GM19035 (cell line): Measurements from ENCODE around the gene GCN1.
"Not testable (repeated sequence)": the region's sequence is repeated elsewhere in the genome, so short reads cannot be mapped to it uniquely, and the experiment has no call there.

Experiments
- ATAC-seq: cut with Tn5 transposase; IDR thresholded peaks from one replicate; pipeline ENCODE4 v1.9.1; 2021; ENCODE audit not compliant: unreplicated experiment

Gene GCN1, protein sequence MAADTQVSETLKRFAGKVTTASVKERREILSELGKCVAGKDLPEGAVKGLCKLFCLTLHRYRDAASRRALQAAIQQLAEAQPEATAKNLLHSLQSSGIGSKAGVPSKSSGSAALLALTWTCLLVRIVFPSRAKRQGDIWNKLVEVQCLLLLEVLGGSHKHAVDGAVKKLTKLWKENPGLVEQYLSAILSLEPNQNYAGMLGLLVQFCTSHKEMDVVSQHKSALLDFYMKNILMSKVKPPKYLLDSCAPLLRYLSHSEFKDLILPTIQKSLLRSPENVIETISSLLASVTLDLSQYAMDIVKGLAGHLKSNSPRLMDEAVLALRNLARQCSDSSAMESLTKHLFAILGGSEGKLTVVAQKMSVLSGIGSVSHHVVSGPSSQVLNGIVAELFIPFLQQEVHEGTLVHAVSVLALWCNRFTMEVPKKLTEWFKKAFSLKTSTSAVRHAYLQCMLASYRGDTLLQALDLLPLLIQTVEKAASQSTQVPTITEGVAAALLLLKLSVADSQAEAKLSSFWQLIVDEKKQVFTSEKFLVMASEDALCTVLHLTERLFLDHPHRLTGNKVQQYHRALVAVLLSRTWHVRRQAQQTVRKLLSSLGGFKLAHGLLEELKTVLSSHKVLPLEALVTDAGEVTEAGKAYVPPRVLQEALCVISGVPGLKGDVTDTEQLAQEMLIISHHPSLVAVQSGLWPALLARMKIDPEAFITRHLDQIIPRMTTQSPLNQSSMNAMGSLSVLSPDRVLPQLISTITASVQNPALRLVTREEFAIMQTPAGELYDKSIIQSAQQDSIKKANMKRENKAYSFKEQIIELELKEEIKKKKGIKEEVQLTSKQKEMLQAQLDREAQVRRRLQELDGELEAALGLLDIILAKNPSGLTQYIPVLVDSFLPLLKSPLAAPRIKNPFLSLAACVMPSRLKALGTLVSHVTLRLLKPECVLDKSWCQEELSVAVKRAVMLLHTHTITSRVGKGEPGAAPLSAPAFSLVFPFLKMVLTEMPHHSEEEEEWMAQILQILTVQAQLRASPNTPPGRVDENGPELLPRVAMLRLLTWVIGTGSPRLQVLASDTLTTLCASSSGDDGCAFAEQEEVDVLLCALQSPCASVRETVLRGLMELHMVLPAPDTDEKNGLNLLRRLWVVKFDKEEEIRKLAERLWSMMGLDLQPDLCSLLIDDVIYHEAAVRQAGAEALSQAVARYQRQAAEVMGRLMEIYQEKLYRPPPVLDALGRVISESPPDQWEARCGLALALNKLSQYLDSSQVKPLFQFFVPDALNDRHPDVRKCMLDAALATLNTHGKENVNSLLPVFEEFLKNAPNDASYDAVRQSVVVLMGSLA (N-terminal part only)

GRCh38 chr12:120194534-120195395 is at the start of gene GCN1:
TSS of gene GCN1 (minus strand) at chr12:120194715. CDS start at chr12:120194697, 18 bp downstream.
- ATAC-seq, result peak; percentile 72

DNA sequence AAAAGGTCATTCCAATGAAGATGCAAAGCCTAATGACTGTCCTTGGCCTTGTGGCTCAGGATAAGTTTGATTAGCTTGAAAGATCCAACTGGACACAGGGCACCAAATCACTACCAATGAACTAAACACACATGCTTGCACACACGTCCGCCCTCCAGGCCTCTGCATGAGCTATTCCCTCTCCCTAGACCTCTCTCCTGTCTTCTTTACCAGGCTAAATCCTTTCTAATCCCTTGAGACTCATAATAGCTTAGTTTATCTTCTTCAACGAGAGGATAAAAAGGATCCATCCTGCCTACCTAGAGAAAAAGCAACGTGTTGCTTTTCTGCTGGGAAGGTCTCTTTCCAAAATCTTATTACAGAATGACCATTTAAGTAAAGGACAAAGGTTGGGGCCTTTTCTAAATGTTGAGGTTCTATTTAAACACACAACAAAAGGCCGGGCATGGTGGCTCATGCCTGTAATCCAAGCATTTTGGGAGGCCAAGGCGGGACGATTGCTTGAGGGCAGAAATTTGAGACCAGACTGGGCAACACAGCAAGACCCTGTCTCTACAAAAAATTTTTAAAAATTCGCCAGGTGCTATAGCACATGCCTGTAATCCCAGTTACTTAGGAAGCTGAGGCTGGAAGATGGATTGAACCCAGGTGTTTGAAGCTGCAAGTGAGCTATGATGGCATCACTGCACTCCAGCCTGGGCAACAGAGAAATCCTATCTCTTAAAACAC is 48.6 kb upstream of the GCN1 start:
- ATAC-seq, result no peak

GRCh38 chr12:120242275-120242799 is 47.8 kb upstream of the GCN1 start:
- no peak for ATAC-seq

DNA sequence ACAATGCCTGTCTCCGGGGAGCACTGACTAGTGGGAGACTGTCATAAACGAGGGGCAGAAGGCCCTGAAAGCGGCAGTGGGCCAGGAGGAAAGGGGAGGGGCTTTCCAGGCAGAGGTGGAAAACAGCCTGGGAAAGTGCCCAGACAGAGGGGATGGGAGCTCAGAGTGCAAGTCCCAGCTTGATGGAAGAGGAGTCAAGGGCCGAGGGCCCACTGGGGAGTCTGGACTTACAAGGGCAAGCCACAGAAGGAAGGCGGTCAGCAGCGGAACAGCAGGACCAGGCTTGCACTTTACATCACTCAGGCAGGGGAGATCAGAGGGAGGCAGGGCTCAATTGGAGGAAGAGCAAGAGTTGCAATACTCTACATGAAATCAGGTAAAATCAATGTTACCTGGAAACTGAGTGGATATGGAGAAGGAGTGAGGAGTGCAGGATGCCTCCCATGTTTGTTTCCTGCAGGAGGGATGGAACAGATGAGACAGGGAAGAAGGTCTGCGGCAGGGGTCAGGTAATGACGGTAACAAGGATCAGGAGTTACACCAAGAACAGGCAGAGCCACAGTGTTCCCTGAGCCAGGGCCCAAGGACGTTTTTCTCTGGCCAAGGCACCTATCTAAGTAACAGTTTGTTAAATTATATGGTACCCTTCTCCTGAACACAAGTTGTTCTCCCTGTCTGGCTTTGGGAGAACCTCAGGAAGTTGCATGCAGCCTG is 47.2 kb upstream of the GCN1 start:
- no peak for ATAC-seq

- ATAC-seq, result no peak
Measured at GRCh38 chr12:120240495-120240833, 45.9 kb upstream of the GCN1 start.

DNA sequence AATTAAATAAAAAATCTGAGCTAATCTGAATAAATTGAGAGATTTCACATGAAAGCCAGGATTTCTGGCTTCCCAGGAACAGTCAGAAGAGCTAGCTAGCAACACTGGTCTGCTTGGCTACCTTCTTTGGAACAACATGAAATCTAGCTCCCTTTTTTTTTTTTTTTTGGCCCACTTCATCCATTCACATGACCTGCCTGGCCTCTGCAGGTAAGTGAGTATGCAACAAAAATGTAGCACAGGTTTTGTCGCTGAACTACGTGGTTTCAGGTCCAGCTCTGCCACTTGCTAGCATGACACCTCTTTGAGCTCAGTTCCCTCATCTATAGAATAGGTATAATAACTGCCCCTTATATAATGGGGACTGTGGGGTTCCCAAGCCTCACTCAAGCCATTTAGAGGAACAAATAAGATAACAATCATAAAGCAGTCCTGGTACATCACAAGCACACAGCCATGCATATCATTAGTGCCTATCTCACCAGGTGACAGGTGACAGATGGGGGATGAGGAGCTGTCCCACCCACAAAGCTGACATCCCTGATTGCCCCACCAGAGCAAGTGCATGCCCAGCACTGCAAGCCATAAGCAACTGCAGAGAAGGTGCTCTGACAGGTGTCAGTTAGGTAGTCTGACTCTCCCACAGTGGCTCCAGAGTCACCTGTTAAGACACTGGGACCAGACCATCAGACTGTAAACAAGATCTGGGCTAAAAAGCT is 45.4 kb upstream of the GCN1 start:
- ATAC-seq, result no peak

- ATAC-seq, result no peak
Measured at GRCh38 chr12:120238839-120239445, 44.4 kb upstream of the GCN1 start.

GRCh38 chr12:120238217-120238616 is 43.7 kb upstream of the GCN1 start:
- no peak for ATAC-seq

- no peak for ATAC-seq
Measured at GRCh38 chr12:120237360-120238171, 43.1 kb upstream of the GCN1 start.

DNA sequence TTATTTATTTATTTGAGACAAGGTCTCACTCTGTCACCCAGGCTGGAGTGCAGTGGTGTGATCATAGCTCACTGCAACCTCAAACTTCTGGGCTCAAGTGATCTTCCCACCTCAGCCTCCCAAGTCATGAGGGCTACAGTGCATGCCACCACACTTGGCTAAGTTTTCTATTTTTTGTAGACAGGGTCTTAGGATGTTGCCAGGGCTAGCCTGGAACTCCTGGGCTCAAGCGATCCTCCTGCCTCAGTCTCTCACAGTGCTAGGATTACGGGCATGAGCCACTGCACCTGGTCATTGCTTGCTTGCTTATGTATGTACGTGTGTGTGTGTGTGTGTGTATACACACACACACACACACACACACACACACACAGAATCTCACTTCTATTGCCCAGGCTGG is 42.3 kb upstream of the GCN1 start:
- ATAC-seq, result not testable (repeated sequence)

DNA sequence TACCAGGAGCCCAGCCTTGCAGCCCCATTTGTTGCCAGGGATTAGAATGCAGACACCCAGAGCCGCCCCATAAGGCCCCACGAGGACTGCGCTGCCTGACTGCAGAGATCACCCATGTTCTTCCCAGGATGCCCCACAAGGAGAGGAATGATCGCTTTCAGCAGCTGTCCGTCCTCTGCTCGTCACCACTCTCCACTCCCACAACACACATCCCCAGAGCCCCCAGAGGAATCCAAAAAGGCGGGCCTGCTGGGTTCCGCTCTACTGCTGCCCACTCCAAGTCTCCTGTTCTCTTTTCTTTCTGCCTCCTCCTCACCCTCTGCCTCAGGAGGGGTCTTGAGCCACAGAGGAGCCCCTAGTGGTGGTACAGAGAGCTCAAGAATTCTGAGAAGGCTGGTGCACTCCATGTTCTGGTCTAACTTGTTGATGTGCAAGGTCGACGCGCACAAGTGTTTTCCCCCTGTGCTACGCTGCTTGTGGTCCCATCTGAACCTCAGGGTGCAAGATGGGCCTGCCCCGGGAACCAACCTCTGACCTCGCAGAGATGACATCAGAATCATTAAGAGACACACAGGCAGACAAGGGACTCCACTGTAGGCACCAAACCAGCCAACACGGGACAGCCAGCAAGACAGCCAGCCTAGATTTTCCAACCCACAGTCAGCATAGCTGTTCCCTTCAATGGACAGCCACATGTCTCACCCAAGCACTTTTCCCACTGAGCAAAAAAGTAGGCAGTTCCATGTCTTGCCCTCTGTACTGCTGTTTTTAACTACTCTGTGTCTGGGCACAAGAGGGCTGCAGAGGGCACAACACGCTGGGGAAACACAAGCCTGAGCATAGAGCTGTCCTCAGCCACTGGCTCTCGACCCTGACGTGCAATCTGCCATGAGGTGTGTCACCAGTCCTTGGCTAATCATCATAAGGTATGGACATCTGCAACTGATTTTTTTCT is 41.1 kb upstream of the GCN1 start:
- ATAC-seq, result no peak

GRCh38 chr12:120234643-120235368 is 40.3 kb upstream of the GCN1 start:
- ATAC-seq, result no peak

DNA sequence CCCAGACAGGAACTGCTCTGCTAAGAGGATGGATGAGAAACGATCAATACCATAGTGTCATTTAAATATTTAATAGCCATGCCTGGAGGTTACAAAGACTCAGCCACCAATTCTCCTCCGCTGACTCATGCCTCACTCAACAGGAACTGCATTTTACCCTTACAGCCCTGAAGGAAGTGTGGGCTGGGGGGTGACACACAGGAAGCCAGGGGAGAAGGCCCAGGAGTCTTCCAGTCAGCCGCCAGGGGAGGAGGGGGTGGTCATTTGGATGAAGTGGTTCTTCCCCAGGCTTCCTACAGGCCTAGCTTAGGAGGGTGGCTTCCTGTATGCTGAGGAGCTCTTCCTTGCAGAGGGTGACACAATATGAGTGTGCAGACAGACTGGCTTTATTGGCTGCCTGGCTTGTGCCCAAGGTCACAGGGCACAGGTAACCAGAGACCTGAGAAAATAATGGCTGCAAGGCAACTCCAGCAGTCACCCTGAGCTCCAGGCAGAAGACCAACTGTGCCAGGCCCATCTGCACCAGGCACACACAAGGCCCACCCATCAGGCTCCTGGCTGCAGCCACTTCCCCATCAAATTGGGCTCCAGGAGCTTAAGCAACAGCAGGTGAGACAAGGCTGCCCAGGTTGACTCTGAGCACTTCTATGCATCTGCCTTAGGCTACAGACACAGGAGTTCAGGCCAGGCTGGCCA is 36.9 kb upstream of the GCN1 start:
- ATAC-seq, result no peak

DNA sequence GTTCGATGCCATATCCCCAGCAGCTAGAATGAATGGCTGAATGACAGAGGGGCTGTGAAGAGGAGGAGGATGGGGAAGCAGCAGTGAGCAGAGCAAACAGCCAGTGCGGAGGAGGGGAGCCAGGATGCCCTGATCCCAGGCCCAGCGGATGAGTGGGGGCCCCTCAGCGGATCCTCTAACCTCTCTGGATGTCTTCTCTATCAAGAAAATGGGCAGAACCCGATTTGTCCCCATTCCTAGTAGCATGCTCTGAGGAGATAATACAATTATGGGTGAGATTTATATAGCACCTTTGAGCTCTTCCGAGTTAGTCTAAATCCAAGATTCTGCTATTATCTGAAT is 36.4 kb upstream of the GCN1 start:
- no peak for ATAC-seq
